SK-N-SH treated with all-trans-retinoic acid at 6 μM for 48 hours (cell line): ENCODE data around the gene ITK.

Experiments
- ATAC-seq: fragments of 200-7000 bp; cut with Tn5 transposase; 3 replicates; pipeline ENCODE4 v1.9.1; 2020; ENCODE audit warnings: mild to moderate bottlenecking, moderate library complexity
- ARNTL ChIP-seq: fragments of 450-650 bp; formaldehyde crosslinking; IDR thresholded peaks from 2 replicates; pipeline ENCODE4 v1.5.0; 2020; ENCODE audit warnings: low read depth, mild to moderate bottlenecking, moderate library complexity, borderline replicate concordance
- BACH2 ChIP-seq: fragments of 250-450 bp; sonication (Bioruptor Pico); IDR thresholded peaks from 2 replicates; pipeline ENCODE4 v1.9.0; 2021; ENCODE audit warnings: mild to moderate bottlenecking, borderline replicate concordance
- CSDC2 ChIP-seq: fragments of 250-450 bp; sonication (Bioruptor Pico); IDR thresholded peaks from 2 replicates; pipeline ENCODE4 v1.5.0; 2020; ENCODE audit warnings: mild to moderate bottlenecking, moderate library complexity
- ESRRG ChIP-seq: fragments of 250-450 bp; sonication (Bioruptor Pico); IDR thresholded peaks from 2 replicates; pipeline ENCODE4 v1.6.1; 2021; ENCODE audit warnings: mild to moderate bottlenecking
- GLIS3 ChIP-seq: fragments of 250-450 bp; sonication (Bioruptor Pico); IDR thresholded peaks from 2 replicates; pipeline ENCODE4 v1.5.0; 2020; ENCODE audit warnings: mild to moderate bottlenecking, moderate library complexity
- ISL1 ChIP-seq: fragments of 250-450 bp; sonication (Bioruptor Pico); IDR thresholded peaks from 2 replicates; pipeline ENCODE4 v2.1.2; 2022; ENCODE audit warnings: mild to moderate bottlenecking, moderate library complexity
- OSR1 ChIP-seq: fragments of 250-450 bp; sonication (Bioruptor Pico); IDR thresholded peaks from 2 replicates; pipeline ENCODE4 v1.8.0; 2022; ENCODE audit warnings: moderate library complexity, mild to moderate bottlenecking, inconsistent platforms
- PPARA ChIP-seq: fragments of 250-450 bp; sonication (Bioruptor Pico); IDR thresholded peaks from 2 replicates; pipeline ENCODE4 v1.5.0; 2020; ENCODE audit warnings: mild to moderate bottlenecking, borderline replicate concordance
- TCF4 ChIP-seq: fragments of 250-450 bp; sonication (Bioruptor Pico); IDR thresholded peaks from 2 replicates; pipeline ENCODE4 v1.8.0; 2021; ENCODE audit warnings: mild to moderate bottlenecking, moderate library complexity, borderline replicate concordance
- TOX ChIP-seq: fragments of 250-450 bp; sonication (Bioruptor Pico); IDR thresholded peaks from 2 replicates; pipeline ENCODE4 v1.8.0; 2021; ENCODE audit warnings: mild to moderate bottlenecking, moderate library complexity, borderline replicate concordance
- ZC3H10 ChIP-seq: fragments of 250-450 bp; sonication (Bioruptor Pico); IDR thresholded peaks from 2 replicates; pipeline ENCODE4 v1.5.1; 2021; ENCODE audit warnings: mild to moderate bottlenecking, moderate library complexity
- ZFP3 ChIP-seq: fragments of 250-450 bp; sonication (Bioruptor Pico); IDR thresholded peaks from 2 replicates; pipeline ENCODE4 v1.5.0; 2020; ENCODE audit warnings: mild to moderate bottlenecking, moderate library complexity
- ZFP30 ChIP-seq: fragments of 450-650 bp; formaldehyde crosslinking; IDR thresholded peaks from 2 replicates; pipeline ENCODE4 v1.5.0; 2022; ENCODE audit warnings: mild to moderate bottlenecking, moderate library complexity
- ZNF565 ChIP-seq: fragments of 450-650 bp; formaldehyde crosslinking; conservative IDR thresholded peaks from 2 replicates; pipeline ENCODE4 v1.5.0; 2020; ENCODE audit warnings: low read depth, mild to moderate bottlenecking, moderate library complexity
- ZNF70 ChIP-seq: fragments of 450-650 bp; formaldehyde crosslinking; IDR thresholded peaks from 2 replicates; pipeline ENCODE4 v1.5.0; 2020; ENCODE audit warnings: mild to moderate bottlenecking, moderate library complexity
- ZNF8 ChIP-seq: fragments of 450-650 bp; formaldehyde crosslinking; IDR thresholded peaks from 2 replicates; pipeline ENCODE4 v1.5.0; 2020; ENCODE audit warnings: mild to moderate bottlenecking, moderate library complexity
- TF ChIP-seq, protein P1 (sequence below): fragments of 250-450 bp; sonication (Bioruptor Pico); IDR thresholded peaks from 2 replicates; pipeline ENCODE4 v1.8.0; 2021; ENCODE audit warnings: low read depth, mild to moderate bottlenecking, moderate library complexity, borderline replicate concordance
- TF ChIP-seq, protein P2 (sequence below): fragments of 250-450 bp; sonication (Bioruptor Pico); IDR thresholded peaks from 2 replicates; pipeline ENCODE4 v1.8.0; 2020; ENCODE audit warnings: mild to moderate bottlenecking, moderate library complexity, borderline replicate concordance
- TF ChIP-seq, protein P3 (sequence below): fragments of 250-450 bp; sonication (Bioruptor Pico); IDR thresholded peaks from 2 replicates; pipeline ENCODE4 v1.5.1; 2021; ENCODE audit warnings: mild to moderate bottlenecking, moderate library complexity

Gene ITK

DNA sequence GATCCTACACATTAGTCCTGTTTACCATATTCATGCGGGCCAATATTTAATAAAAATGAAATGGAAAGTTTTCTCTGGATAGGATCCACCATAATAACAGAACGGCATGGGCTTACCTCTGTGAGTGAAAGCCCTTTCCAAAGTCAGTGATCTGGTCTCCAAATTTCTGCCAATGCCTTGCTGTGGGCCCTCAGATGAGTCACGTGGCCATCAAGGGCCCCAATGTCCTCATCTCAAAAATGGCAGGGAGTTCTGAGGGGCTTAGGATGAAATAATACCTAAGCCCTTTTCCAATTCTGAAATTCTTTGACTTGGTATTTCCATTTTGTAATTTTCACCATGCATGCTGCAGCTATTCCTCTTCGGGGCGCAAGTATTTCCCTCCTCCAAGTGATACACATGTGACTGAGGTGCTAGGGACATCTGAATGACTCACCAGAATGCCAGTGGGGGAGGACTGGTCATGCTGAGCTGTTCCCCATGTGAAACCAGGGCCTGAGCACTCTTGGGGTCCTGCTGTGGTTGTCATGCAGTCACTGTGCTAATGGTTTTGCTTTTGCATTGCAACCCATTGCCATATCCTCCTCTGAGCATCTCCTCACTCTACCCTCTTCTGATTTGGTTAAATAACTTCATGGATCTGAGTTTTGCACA is 35.0 kb downstream of the ITK start:
- TF ChIP-seq TCF4 (CRISPR knock-in tag) (no peak), GLIS3 (CRISPR knock-in tag) (no peak), ISL1 (CRISPR knock-in tag) (no peak), TOX (CRISPR knock-in tag) (no peak)
- TF ChIP-seq, protein P1, sequence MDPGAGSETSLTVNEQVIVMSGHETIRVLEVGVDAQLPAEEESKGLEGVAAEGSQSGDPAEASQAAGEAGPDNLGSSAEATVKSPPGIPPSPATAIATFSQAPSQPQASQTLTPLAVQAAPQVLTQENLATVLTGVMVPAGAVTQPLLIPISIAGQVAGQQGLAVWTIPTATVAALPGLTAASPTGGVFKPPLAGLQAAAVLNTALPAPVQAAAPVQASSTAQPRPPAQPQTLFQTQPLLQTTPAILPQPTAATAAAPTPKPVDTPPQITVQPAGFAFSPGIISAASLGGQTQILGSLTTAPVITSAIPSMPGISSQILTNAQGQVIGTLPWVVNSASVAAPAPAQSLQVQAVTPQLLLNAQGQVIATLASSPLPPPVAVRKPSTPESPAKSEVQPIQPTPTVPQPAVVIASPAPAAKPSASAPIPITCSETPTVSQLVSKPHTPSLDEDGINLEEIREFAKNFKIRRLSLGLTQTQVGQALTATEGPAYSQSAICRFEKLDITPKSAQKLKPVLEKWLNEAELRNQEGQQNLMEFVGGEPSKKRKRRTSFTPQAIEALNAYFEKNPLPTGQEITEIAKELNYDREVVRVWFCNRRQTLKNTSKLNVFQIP, result no peak
- no peak for ATAC-seq

DNA sequence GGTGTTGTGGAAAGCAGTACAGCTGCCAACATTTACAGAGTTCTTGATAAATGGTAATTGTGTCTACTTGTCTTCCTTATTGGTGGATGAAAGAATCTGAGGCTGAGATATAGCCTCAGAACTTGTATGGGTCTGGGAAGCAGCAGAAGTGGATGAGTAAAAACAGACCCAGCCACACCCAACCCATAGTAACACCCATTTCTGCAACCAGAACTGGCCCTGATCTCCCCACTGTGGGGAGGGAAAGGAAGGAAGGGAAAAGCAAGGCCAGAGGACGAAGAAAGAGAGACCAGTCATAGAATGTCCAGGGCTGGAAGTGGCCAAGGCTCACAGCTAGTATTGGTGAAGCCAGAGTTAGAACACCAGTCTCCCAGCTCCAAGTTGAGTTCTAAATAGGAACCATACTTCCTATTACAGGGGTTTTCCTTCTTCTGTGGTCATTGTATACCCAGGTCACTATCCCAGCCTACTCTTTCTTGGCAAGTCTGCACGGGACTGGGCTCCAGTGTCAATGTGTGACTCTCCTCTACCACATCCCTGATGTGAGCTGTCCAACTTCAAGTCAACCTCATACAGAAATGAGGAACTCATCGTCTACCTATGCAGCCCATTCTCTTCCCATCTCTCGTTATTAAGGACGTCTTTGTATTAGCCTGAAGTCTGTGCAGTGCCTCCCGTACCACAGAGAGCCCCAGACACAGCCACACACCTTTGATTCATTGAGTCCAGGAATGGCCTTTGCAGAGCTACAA is 35.9 kb downstream of the ITK start:
- ATAC-seq, result no peak
- TF ChIP-seq BACH2 (CRISPR knock-in tag) (no peak), ARNTL (no peak), GLIS3 (CRISPR knock-in tag) (no peak), ZNF565 (CRISPR knock-in tag) (no peak), CSDC2 (CRISPR knock-in tag) (no peak), ZFP3 (CRISPR knock-in tag) (no peak), ISL1 (CRISPR knock-in tag) (no peak), ESRRG (no peak), ZNF70 (CRISPR knock-in tag) (no peak), ZC3H10 (CRISPR knock-in tag) (no peak), PPARA (CRISPR knock-in tag) (no peak), OSR1 (CRISPR knock-in tag) (no peak), TOX (CRISPR knock-in tag) (no peak)
- TF ChIP-seq, protein P2, sequence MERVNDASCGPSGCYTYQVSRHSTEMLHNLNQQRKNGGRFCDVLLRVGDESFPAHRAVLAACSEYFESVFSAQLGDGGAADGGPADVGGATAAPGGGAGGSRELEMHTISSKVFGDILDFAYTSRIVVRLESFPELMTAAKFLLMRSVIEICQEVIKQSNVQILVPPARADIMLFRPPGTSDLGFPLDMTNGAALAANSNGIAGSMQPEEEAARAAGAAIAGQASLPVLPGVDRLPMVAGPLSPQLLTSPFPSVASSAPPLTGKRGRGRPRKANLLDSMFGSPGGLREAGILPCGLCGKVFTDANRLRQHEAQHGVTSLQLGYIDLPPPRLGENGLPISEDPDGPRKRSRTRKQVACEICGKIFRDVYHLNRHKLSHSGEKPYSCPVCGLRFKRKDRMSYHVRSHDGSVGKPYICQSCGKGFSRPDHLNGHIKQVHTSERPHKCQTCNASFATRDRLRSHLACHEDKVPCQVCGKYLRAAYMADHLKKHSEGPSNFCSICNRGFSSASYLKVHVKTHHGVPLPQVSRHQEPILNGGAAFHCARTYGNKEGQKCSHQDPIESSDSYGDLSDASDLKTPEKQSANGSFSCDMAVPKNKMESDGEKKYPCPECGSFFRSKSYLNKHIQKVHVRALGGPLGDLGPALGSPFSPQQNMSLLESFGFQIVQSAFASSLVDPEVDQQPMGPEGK (CRISPR knock-in tag), result no peak
- TF ChIP-seq, protein P1, result no peak
- TF ChIP-seq, protein P3, sequence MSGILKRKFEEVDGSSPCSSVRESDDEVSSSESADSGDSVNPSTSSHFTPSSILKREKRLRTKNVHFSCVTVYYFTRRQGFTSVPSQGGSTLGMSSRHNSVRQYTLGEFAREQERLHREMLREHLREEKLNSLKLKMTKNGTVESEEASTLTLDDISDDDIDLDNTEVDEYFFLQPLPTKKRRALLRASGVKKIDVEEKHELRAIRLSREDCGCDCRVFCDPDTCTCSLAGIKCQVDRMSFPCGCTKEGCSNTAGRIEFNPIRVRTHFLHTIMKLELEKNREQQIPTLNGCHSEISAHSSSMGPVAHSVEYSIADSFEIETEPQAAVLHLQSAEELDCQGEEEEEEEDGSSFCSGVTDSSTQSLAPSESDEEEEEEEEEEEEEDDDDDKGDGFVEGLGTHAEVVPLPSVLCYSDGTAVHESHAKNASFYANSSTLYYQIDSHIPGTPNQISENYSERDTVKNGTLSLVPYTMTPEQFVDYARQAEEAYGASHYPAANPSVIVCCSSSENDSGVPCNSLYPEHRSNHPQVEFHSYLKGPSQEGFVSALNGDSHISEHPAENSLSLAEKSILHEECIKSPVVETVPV, result no peak

DNA sequence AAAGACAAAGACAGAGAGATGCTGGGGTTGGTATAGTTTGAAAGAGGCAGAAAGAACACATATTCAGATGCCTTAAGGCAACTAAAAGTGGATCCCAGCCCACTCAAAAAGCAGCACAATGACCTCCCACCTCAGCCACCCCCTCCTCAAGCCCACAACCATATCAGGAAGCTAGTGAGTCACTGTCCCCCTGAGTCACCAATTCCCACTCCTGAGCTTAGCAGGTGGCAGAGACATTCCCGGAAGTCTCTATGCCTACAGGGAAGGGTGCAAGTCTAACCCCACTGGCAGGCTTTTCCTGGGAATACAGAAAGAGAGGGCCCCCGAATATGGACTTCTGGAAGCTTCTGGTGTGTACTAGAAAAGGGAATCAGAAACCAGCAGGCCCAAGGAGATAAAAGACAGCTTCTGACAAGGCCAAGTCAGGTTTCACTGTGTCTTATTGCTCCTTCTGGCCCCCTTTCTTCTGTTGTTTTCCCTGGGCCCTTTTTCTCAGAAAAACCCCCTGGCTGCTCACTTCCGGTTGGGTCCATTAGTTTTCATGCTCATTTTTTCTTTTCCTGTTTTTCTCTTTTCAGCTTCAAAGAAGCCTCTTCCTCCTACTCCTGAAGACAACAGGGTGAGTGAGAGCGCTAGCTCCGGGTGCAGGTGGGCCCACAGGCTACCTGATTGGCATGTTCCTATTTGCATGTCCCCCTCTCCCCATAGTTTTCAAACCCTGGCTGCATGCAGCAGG is 36.8 kb downstream of the ITK start:
- TF ChIP-seq ZFP3 (CRISPR knock-in tag), result no peak
- no peak for TF ChIP-seq ZNF70 (CRISPR knock-in tag)
- TF ChIP-seq ESRRG, result no peak
- TF ChIP-seq ZFP30 (CRISPR knock-in tag), result no peak
- TF ChIP-seq TOX (CRISPR knock-in tag), result no peak
- TF ChIP-seq, protein P2 (CRISPR knock-in tag), result no peak
- TF ChIP-seq ZC3H10 (CRISPR knock-in tag), result no peak
- no peak for TF ChIP-seq ZNF8 (CRISPR knock-in tag)
- TF ChIP-seq PPARA (CRISPR knock-in tag), result no peak
- no peak for ATAC-seq
